GM23338 (cell line): ENCODE measurements around the gene NDRG3. TPM values are rescaled to one million over a fixed set of nuclear protein-coding genes. Genes with fewer than 3 reads are reported as not detected.

Source experiments
- ATAC-seq: fragments of 200-7000 bp; cut with Tn5 transposase; 3 replicates; pipeline ENCODE4 v1.9.1; 2020
- DNase-seq: peaks from one replicate; pipeline ENCODE4 v3.0.0-alpha.2; 2015; ENCODE audit warnings: low spot score
- H2AFZ ChIP-seq: fragments of 200-600 bp; sonication (generic); 2 replicates; pipeline ENCODE4 v1.8.0; 2016; ENCODE audit warnings: antibody characterized with exemption, mild to moderate bottlenecking, moderate library complexity
- H3F3A ChIP-seq: fragments of 200-600 bp; sonication (generic); replicated peaks from 2 replicates; pipeline ENCODE4 v1.8.0; 2017; ENCODE audit warnings: antibody characterized with exemption, mixed run types, low read depth
- H3K27ac ChIP-seq: fragments of 200-600 bp; sonication (generic); 2 replicates; pipeline ENCODE4 v1.6.1; 2016; ENCODE audit warnings: low read depth
- H3K27me3 ChIP-seq: fragments of 200-600 bp; sonication (generic); 2 replicates; pipeline ENCODE4 v1.8.0; 2016; ENCODE audit warnings: mild to moderate bottlenecking, mixed run types, moderate library complexity; ENCODE audit not compliant: insufficient read depth
- H3K36me3 ChIP-seq: fragments of 200-600 bp; sonication (generic); 2 replicates; pipeline ENCODE4 v1.8.0; 2016; ENCODE audit warnings: mild to moderate bottlenecking; ENCODE audit not compliant: insufficient read depth
- H3K4me1 ChIP-seq: fragments of 200-600 bp; sonication (generic); 2 replicates; pipeline ENCODE4 v1.8.0; 2016; ENCODE audit warnings: mild to moderate bottlenecking, moderate library complexity; ENCODE audit not compliant: insufficient read depth
- H3K4me2 ChIP-seq: fragments of 200-600 bp; sonication (generic); 2 replicates; pipeline ENCODE4 v1.7.1; 2017; ENCODE audit warnings: mixed run types
- H3K4me3 ChIP-seq: fragments of 200-600 bp; sonication (generic); 2 replicates; pipeline ENCODE4 v1.6.1; 2016; ENCODE audit warnings: mixed run types
- H3K79me2 ChIP-seq: fragments of 200-600 bp; sonication (generic); replicated peaks from 2 replicates; pipeline ENCODE4 v1.8.0; 2017; ENCODE audit warnings: mild to moderate bottlenecking; ENCODE audit not compliant: insufficient read depth
- H3K9me2 ChIP-seq: fragments of 200-600 bp; sonication (generic); 2 replicates; pipeline ENCODE4 v1.8.0; 2017; ENCODE audit not compliant: insufficient read depth
- H4K20me1 ChIP-seq: fragments of 200-600 bp; sonication (generic); replicated peaks from 2 replicates; pipeline ENCODE4 v1.8.0; 2017; ENCODE audit warnings: mild to moderate bottlenecking; ENCODE audit not compliant: insufficient read depth
- H3K27ac Mint-ChIP-seq: 2 replicates; pipeline ENCODE4 v1.8.0; 2020; ENCODE audit warnings: inconsistent platforms, mild to moderate bottlenecking, moderate library complexity, mixed read lengths
- H3K27me3 Mint-ChIP-seq: 3 replicates; pipeline ENCODE4 v1.8.0; 2022; ENCODE audit warnings: low read depth, mild to moderate bottlenecking, moderate library complexity, mixed read lengths, inconsistent platforms; ENCODE audit not compliant: insufficient read depth, poor library complexity
- H3K36me3 Mint-ChIP-seq: 3 replicates; pipeline ENCODE4 v1.8.0; 2021; ENCODE audit warnings: low read depth, mild to moderate bottlenecking, inconsistent platforms, moderate library complexity, mixed read lengths
- H3K4me1 Mint-ChIP-seq: 3 replicates; pipeline ENCODE4 v1.8.0; 2020; ENCODE audit warnings: mild to moderate bottlenecking, inconsistent platforms, mixed read lengths
- H3K4me3 Mint-ChIP-seq: 3 replicates; pipeline ENCODE4 v1.8.0; 2021; ENCODE audit warnings: moderate library complexity, mild to moderate bottlenecking, inconsistent platforms, mixed read lengths
- H3K9me3 Mint-ChIP-seq: 3 replicates; pipeline ENCODE4 v1.8.0; 2020; ENCODE audit warnings: moderate library complexity, mild to moderate bottlenecking, inconsistent platforms, mixed read lengths
- CREB1 ChIP-seq: fragments of 250-450 bp; sonication (Bioruptor Pico); IDR thresholded peaks from 2 replicates; pipeline ENCODE4 v1.5.0; 2020; ENCODE audit warnings: low read depth, mild to moderate bottlenecking, moderate library complexity
- CTCF ChIP-seq, 2 experiments: fragments of 200-600 bp in 1 of 2; sonication (generic) in 1 of 2; conservative IDR thresholded peaks; 2 replicates each; pipeline versions ENCODE4 v1.5.1 to v1.6.1; 2016 to 2017; ENCODE audit warnings: antibody characterized with exemption in 2 of 2, low read depth in 2 of 2, mild to moderate bottlenecking in 2 of 2, moderate library complexity in 1 of 2
- ETS1 ChIP-seq: IDR thresholded peaks from 2 replicates; pipeline ENCODE4 v1.6.1; 2016; ENCODE audit warnings: antibody characterized with exemption
- EZH2 ChIP-seq: fragments of 200-600 bp; sonication (generic); IDR thresholded peaks from one replicate; pipeline ENCODE4 v1.8.0; 2017; ENCODE audit warnings: antibody characterized with exemption, mild to moderate bottlenecking, low read depth; ENCODE audit not compliant: unreplicated experiment
- EZH2phosphoT487 ChIP-seq: fragments of 200-600 bp; sonication (generic); IDR thresholded peaks from one replicate; pipeline ENCODE4 v1.8.1; 2018; ENCODE audit warnings: antibody characterized with exemption; ENCODE audit not compliant: unreplicated experiment
- JUNB ChIP-seq: IDR thresholded peaks from one replicate; pipeline ENCODE4 v1.6.1; 2016; ENCODE audit warnings: antibody characterized with exemption; ENCODE audit not compliant: unreplicated experiment
- NANOG ChIP-seq: IDR thresholded peaks from 2 replicates; pipeline ENCODE4 v1.6.1; 2016; ENCODE audit warnings: antibody characterized with exemption, borderline replicate concordance
- POLR2AphosphoS5 ChIP-seq: IDR thresholded peaks from 2 replicates; pipeline ENCODE4 v1.6.1; 2016; ENCODE audit warnings: antibody characterized with exemption, low read depth
- REST ChIP-seq: IDR thresholded peaks from one replicate; pipeline ENCODE4 v1.6.1; 2018; ENCODE audit warnings: antibody characterized with exemption; ENCODE audit not compliant: unreplicated experiment
- ZNF114 ChIP-seq: fragments of 250-450 bp; sonication (Bioruptor Pico); IDR thresholded peaks from 2 replicates; pipeline ENCODE4 v1.5.0; 2020; ENCODE audit warnings: mild to moderate bottlenecking, moderate library complexity
- ZNF331 ChIP-seq: fragments of 250-450 bp; sonication (Bioruptor Pico); IDR thresholded peaks from 2 replicates; pipeline ENCODE4 v1.5.0; 2020; ENCODE audit warnings: low read depth, mild to moderate bottlenecking, moderate library complexity
- ZNF462 ChIP-seq: fragments of 250-450 bp; sonication (Bioruptor Pico); IDR thresholded peaks from 2 replicates; pipeline ENCODE4 v1.5.0; 2020; ENCODE audit warnings: mild to moderate bottlenecking, moderate library complexity
- polyA plus RNA-seq: library from polyadenylated mRNA; unstranded; fragments of >200 nt; fragmentation: Nextera tagmentation; extraction: Ambion mirVana; gene quantifications from 2 replicates; pipeline ENCODE4 v1.2.1, GENCODE V29; 2016
- total RNA-seq: library from RNA; depleted of rRNA; stranded (reverse); fragments of >200 nt; shearing (Covaris generic); gene quantifications from 2 replicates; pipeline ENCODE4 v1.2.3, GENCODE V29; 2014

The NDRG3 gene
- total and polyA plus RNA-seq, 2 experiments from 2014 or later, result 18.6 to 24.0 TPM

- TF ChIP-seq ETS1 (no peak), POLR2AphosphoS5 (no peak)
Observed at GRCh38 chr20:36663031-36663430, 82.9 kb downstream of the NDRG3 start (continued).

- no peak overlapping the region for H3K27ac Mint-ChIP-seq
- H3K4me3 ChIP-seq, result no peak overlapping the region
- no peaks in the 10 kb centered on the region for H3K9me3 Mint-ChIP-seq
- peaks cover 4% of the 10 kb centered on the region; the same call in 1 of the 3 replicates for H3K36me3 Mint-ChIP-seq
- no peak overlapping the region for H3K4me2 ChIP-seq
- no peaks in the 10 kb centered on the region for H3K4me1 Mint-ChIP-seq
- no peak overlapping the region for H3K4me3 Mint-ChIP-seq
- no peaks in the 10 kb centered on the region; the same call in 1 of the 2 replicates for H3K36me3 ChIP-seq
- no peaks in the 10 kb centered on the region for H3K9me2 ChIP-seq
- no peaks in the 10 kb centered on the region for H3K27me3 ChIP-seq
- no peak for ATAC-seq
- no peaks in the 10 kb centered on the region for H3F3A ChIP-seq
- DNase-seq, result no peak
- peaks cover 2% of the 10 kb centered on the region for H3K27me3 Mint-ChIP-seq
- H2AFZ ChIP-seq, result no peak overlapping the region
- H4K20me1 ChIP-seq, result no peaks in the 10 kb centered on the region; the same call in 1 of the 2 replicates
- H3K27ac ChIP-seq, result no peak overlapping the region
- H3K4me1 ChIP-seq, result no peaks in the 10 kb centered on the region
- no peaks in the 10 kb centered on the region for H3K79me2 ChIP-seq
- TF ChIP-seq EZH2phosphoT487, result no peak
- TF ChIP-seq ZNF331 (CRISPR knock-in tag), result no peak
- TF ChIP-seq ETS1, result no peak
- TF ChIP-seq EZH2, result no peak
- no peak for TF ChIP-seq CREB1 (CRISPR knock-in tag)
- TF ChIP-seq REST, result no peak
- no peak for TF ChIP-seq CTCF (conservative IDR thresholded peaks at IDR 0.05; ENCODE audit: low read depth in 2 of 2)
- no peak for TF ChIP-seq NANOG
- TF ChIP-seq JUNB, result no peak
- no peak for TF ChIP-seq ZNF114
- no peak for TF ChIP-seq ZNF462
- no peak for TF ChIP-seq POLR2AphosphoS5
Observed at GRCh38 chr20:36658300-36658699, 87.6 kb downstream of the NDRG3 start.
